HCT116 (cell line): ENCODE measurements around the gene LRRFIP1. TPM values are rescaled to one million over a fixed set of nuclear protein-coding genes. Genes with fewer than 3 reads are reported as not detected.

Experiments
- ATAC-seq: fragments of 200-7000 bp; cut with Tn5 transposase; 2 replicates; pipeline ENCODE4 v1.9.1; 2020; ENCODE audit warnings: mild to moderate bottlenecking, moderate library complexity
- BruUV-seq: library from RNA; stranded (reverse); fragments of 400-500 nt; replicated peaks from 2 replicates; lab custom pipeline; 2021; lab: Mats Ljungman, UMichigan
- CTCF ChIA-PET: fragments of 300-600 bp; sonication (Branson Sonifier 250); formaldehyde crosslinking; loops from one replicate; lab custom pipeline; 2021; ENCODE audit warnings: antibody characterized with exemption; lab: Charles Lee
- POLR2A ChIA-PET: fragments of 300-600, 350-600 bp; sonication (Branson Sonifier 250); formaldehyde crosslinking; loops from one replicate; lab custom pipeline; 2021; ENCODE audit warnings: antibody characterized with exemption; lab: Charles Lee
- RAD21 ChIA-PET, 2 experiments: fragments of 300-600 bp; sonication (Branson Sonifier 250); formaldehyde crosslinking; loops; one replicate each; lab custom pipeline; 2023; ENCODE audit warnings: low total read pairs in 2 of 2; ENCODE audit not compliant: uncharacterized antibody in 2 of 2, unreplicated experiment in 2 of 2, low non-redundant PET in 1 of 2; lab: Charles Lee
- DNase-seq: peaks from one replicate; pipeline ENCODE4 v3.0.0-alpha.2; 2010; ENCODE audit warnings: low read depth, low spot score
- H2AFZ ChIP-seq: fragments of 200-600 bp; shearing (Covaris generic), sonication (generic); 2 replicates; pipeline ENCODE4 v1.6.1; 2017; ENCODE audit warnings: low read depth, mixed run types, mixed read lengths, antibody characterized with exemption, low read length; ENCODE audit not compliant: poor library complexity, severe bottlenecking
- H3K27ac ChIP-seq: 2 replicates; pipeline ENCODE4 v1.5.1; 2012; ENCODE audit warnings: low read depth, low read length
- H3K27me3 ChIP-seq: fragments of 200-600 bp; sonication (generic); 2 replicates; pipeline ENCODE4 v1.6.1; 2016; ENCODE audit warnings: mixed run types, low read length, mixed read lengths; ENCODE audit not compliant: insufficient read depth
- H3K36me3 ChIP-seq, 2 experiments: fragments of 200-500 bp in 1 of 2; fragments of 200-600 bp in 1 of 2; sonication (Bioruptor generic) in 1 of 2; sonication (generic) in 1 of 2; 2 replicates each; pipeline versions ENCODE4 v1.5.1 to v1.6.1; 2014 to 2016; ENCODE audit warnings: low read length in 2 of 2, inconsistent platforms in 1 of 2, mixed read lengths in 1 of 2, mixed run types in 1 of 2; ENCODE audit not compliant: insufficient read depth in 2 of 2, control insufficient read depth in 1 of 2
- H3K4me1 ChIP-seq, 2 experiments: fragments of 200-600 bp in 1 of 2; sonication (generic) in 1 of 2; 2 replicates each; pipeline versions ENCODE4 v1.5.1 to v1.6.1; 2012 to 2017; ENCODE audit warnings: low read length in 2 of 2, inconsistent platforms in 1 of 2, mild to moderate bottlenecking in 1 of 2, mixed read lengths in 1 of 2, mixed run types in 1 of 2, moderate library complexity in 1 of 2; ENCODE audit not compliant: insufficient read depth in 2 of 2, control insufficient read depth in 1 of 2
- H3K4me2 ChIP-seq: fragments of 200-600 bp; sonication (generic); 2 replicates; pipeline ENCODE4 v1.6.1; 2017; ENCODE audit warnings: mixed run types, low read length, mixed read lengths
- H3K4me3 ChIP-seq, 2 experiments: fragments of 200-600 bp in 1 of 2; sonication (generic) in 1 of 2; replicated peaks in 1 of 2; 2 replicates each; pipeline ENCODE4 v1.5.1; 2011 to 2016; ENCODE audit warnings: low read length in 2 of 2, control low read depth in 1 of 2, low read depth in 1 of 2, mild to moderate bottlenecking in 1 of 2, mixed read lengths in 1 of 2, mixed run types in 1 of 2
- H3K79me2 ChIP-seq: fragments of 200-600 bp; sonication (generic); 2 replicates; pipeline ENCODE4 v1.6.1; 2017; ENCODE audit warnings: mild to moderate bottlenecking, mixed run types, low read length, moderate library complexity, mixed read lengths; ENCODE audit not compliant: insufficient read depth
- H3K9ac ChIP-seq: fragments of 200-600 bp; sonication (generic); 2 replicates; pipeline ENCODE4 v1.6.1; 2016; ENCODE audit warnings: low read length, mixed read lengths
- H3K9me2 ChIP-seq: fragments of 200-600 bp; sonication (generic), shearing (Covaris generic); 2 replicates; pipeline ENCODE4 v1.6.1; 2017; ENCODE audit warnings: mixed run types, mild to moderate bottlenecking, moderate library complexity; ENCODE audit not compliant: insufficient read depth
- H3K9me3 ChIP-seq, 2 experiments: fragments of 200-500 bp in 1 of 2; fragments of 200-600 bp in 1 of 2; sonication (Bioruptor generic) in 1 of 2; sonication (generic) in 1 of 2; 2 replicates each; pipeline ENCODE4 v1.6.1; 2014 to 2017; ENCODE audit warnings: low read length in 2 of 2, mixed read lengths in 2 of 2, inconsistent platforms in 1 of 2, low read depth in 1 of 2, mild to moderate bottlenecking in 1 of 2, mixed run types in 1 of 2, moderate library complexity in 1 of 2; ENCODE audit not compliant: control insufficient read depth in 1 of 2, insufficient read depth in 1 of 2
- H4K20me1 ChIP-seq: fragments of 200-600 bp; sonication (generic), shearing (Covaris generic); 2 replicates; pipeline ENCODE4 v1.6.1; 2017; ENCODE audit warnings: mixed run types, mild to moderate bottlenecking, moderate library complexity; ENCODE audit not compliant: insufficient read depth
- ATF3 ChIP-seq: IDR thresholded peaks from 2 replicates; pipeline ENCODE4 v1.6.1; 2012
- CBX3 ChIP-seq: IDR thresholded peaks from 2 replicates; pipeline ENCODE4 v1.6.1; 2012; ENCODE audit warnings: low read depth
- EGR1 ChIP-seq: IDR thresholded peaks from 2 replicates; pipeline ENCODE4 v1.6.1; 2012; ENCODE audit warnings: low read depth
- EZH2phosphoT487 ChIP-seq: fragments of 200-600 bp; IDR thresholded peaks from 2 replicates; pipeline ENCODE4 v1.6.1; 2018; ENCODE audit warnings: antibody characterized with exemption, borderline replicate concordance
- RAD21 ChIP-seq: IDR thresholded peaks from 2 replicates; pipeline ENCODE4 v1.6.1; 2012; ENCODE audit warnings: low read depth, mild to moderate bottlenecking
- REST ChIP-seq: IDR thresholded peaks from 2 replicates; pipeline ENCODE4 v1.6.1; 2012; ENCODE audit warnings: low read depth
- YY1 ChIP-seq: IDR thresholded peaks from 2 replicates; pipeline ENCODE4 v1.6.1; 2011; ENCODE audit warnings: low read length, low read depth, moderate library complexity, mild to moderate bottlenecking; ENCODE audit not compliant: insufficient replicate concordance; ENCODE audit errors: extremely low read depth
- ZNF274 ChIP-seq: fragments of 200-500 bp; sonication (Bioruptor generic); IDR thresholded peaks from 2 replicates; pipeline ENCODE4 v1.6.1; 2014; ENCODE audit warnings: mild to moderate bottlenecking, low read depth, low read length, inconsistent platforms
- intact Hi-C: fragments of 100-400 bp; cut with micrococcal nuclease; formaldehyde crosslinking; loops from 2 replicates; pipeline ENCODE4 v1.10.0; 2022
- total RNA-seq: library from RNA; stranded (reverse); gene quantifications from one replicate; pipeline ENCODE4 v1.2.1, GENCODE V29; 2021; ENCODE audit not compliant: unreplicated experiment
- TF ChIP-seq, protein P1 (sequence below), 3 experiments: fragments of 200-600 bp in 1 of 3; sonication (generic) in 1 of 3; IDR thresholded peaks in 2 of 3; conservative IDR thresholded peaks in 1 of 3; 2 replicates each; pipeline ENCODE4 v1.5.1; 2012 to 2017; ENCODE audit warnings: low read depth in 2 of 3, low read length in 2 of 3, antibody characterized with exemption in 1 of 3, borderline replicate concordance in 1 of 3, control low read depth in 1 of 3, mild to moderate bottlenecking in 1 of 3, mixed read lengths in 1 of 3, mixed run types in 1 of 3, moderate library complexity in 1 of 3; ENCODE audit not compliant: insufficient read depth in 1 of 3

The LRRFIP1 gene
- total RNA-seq, 1 experiment from 2014 or later = 76.9 TPM

GRCh38 chr2:237581751-237582746 is 45.3 kb upstream of the LRRFIP1 start:
- TF ChIP-seq YY1 (no peak), RAD21 (peak; percentile 21; the same call in 1 of the 2 replicates)
- Histone ChIP-seq H3K9ac (no peak overlapping the region), H3K4me3 (no peak overlapping the region), H2AFZ (no peak overlapping the region), H4K20me1 (no peaks in the 10 kb centered on the region), H3K9me3 (no peaks in the 10 kb centered on the region), H3K4me2 (no peak overlapping the region), H3K27ac (no peak overlapping the region), H3K9me2 (no peaks in the 10 kb centered on the region), H3K4me1 (no peaks in the 10 kb centered on the region), H3K79me2 (no peaks in the 10 kb centered on the region), H3K27me3 (no peaks in the 10 kb centered on the region), H3K36me3 (peaks cover 0 to 6% of the 10 kb centered on the region in 2 experiments; a peak in 2 of 4 replicates)
- intact Hi-C loops = no loop called here
- ChIA-PET POLR2A (no interaction called here), CTCF (interaction anchor here (1.3 kb wide), 1 partner anchor 10 kb away, joined by 5 read pairs; no protein-coding TSS in a partner anchor), RAD21 (no interaction called here)
- peak; percentile 36; the same call in 1 of the 2 replicates for ATAC-seq
- DNase-seq = no peak
- BruUV-seq = no TSS peak

- BruUV-seq = no TSS peak
- Histone ChIP-seq H3K9me3 (no peaks in the 10 kb centered on the region), H3K36me3 (peaks cover 0 to 6% of the 10 kb centered on the region in 2 experiments; a peak in 2 of 4 replicates), H3K4me1 (peaks cover 0 to 4% of the 10 kb centered on the region in 2 experiments; a peak in 1 of 4 replicates), H2AFZ (no peak overlapping the region), H3K4me3 (no peak overlapping the region)
- TF ChIP-seq ZNF274 (no peak), REST (no peak), ATF3 (no peak), CBX3 (no peak), EZH2phosphoT487 (no peak), EGR1 (no peak)
- TF ChIP-seq, protein P1, sequence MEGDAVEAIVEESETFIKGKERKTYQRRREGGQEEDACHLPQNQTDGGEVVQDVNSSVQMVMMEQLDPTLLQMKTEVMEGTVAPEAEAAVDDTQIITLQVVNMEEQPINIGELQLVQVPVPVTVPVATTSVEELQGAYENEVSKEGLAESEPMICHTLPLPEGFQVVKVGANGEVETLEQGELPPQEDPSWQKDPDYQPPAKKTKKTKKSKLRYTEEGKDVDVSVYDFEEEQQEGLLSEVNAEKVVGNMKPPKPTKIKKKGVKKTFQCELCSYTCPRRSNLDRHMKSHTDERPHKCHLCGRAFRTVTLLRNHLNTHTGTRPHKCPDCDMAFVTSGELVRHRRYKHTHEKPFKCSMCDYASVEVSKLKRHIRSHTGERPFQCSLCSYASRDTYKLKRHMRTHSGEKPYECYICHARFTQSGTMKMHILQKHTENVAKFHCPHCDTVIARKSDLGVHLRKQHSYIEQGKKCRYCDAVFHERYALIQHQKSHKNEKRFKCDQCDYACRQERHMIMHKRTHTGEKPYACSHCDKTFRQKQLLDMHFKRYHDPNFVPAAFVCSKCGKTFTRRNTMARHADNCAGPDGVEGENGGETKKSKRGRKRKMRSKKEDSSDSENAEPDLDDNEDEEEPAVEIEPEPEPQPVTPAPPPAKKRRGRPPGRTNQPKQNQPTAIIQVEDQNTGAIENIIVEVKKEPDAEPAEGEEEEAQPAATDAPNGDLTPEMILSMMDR (IDR thresholded peaks at IDR 0.05 in 2 of 3, conservative IDR thresholded peaks at IDR 0.05 in 1 of 3; ENCODE audit: borderline replicate concordance in 1 of 3, insufficient read depth in 1 of 3, low read depth in 2 of 3, low read length in 2 of 3) = no peak
- TF ChIP-seq, all 23 proteins: peak for 0
- Histone ChIP-seq H3K79me2 (peaks cover 6% of the 10 kb centered on the region), H3K27me3 (no peaks in the 10 kb centered on the region), H3K4me2 (no peak overlapping the region), H3K9me2 (no peaks in the 10 kb centered on the region), H3K27ac (no peak overlapping the region), H3K9ac (no peak overlapping the region), H4K20me1 (no peaks in the 10 kb centered on the region)
- intact Hi-C loops = no loop called here
- ChIA-PET POLR2A (no interaction called here), RAD21 (no interaction called here), CTCF (no interaction called here)
- no peak for DNase-seq
- ATAC-seq = no peak
Measured at GRCh38 chr2:237583385-237584295, 43.7 kb upstream of the LRRFIP1 start.
